GM19324 (cell line): ENCODE measurements around the gene PDE4D.

Experiments
- ATAC-seq: cut with Tn5 transposase; IDR thresholded peaks from one replicate; pipeline ENCODE4 v1.9.1; 2021; ENCODE audit warnings: mild to moderate bottlenecking, moderate library complexity; ENCODE audit not compliant: unreplicated experiment, low FRiP score

Gene PDE4D

GRCh38 chr5:59354274-59354673, 539.3 kb downstream of the PDE4D start:
- ATAC-seq, result no peak

DNA sequence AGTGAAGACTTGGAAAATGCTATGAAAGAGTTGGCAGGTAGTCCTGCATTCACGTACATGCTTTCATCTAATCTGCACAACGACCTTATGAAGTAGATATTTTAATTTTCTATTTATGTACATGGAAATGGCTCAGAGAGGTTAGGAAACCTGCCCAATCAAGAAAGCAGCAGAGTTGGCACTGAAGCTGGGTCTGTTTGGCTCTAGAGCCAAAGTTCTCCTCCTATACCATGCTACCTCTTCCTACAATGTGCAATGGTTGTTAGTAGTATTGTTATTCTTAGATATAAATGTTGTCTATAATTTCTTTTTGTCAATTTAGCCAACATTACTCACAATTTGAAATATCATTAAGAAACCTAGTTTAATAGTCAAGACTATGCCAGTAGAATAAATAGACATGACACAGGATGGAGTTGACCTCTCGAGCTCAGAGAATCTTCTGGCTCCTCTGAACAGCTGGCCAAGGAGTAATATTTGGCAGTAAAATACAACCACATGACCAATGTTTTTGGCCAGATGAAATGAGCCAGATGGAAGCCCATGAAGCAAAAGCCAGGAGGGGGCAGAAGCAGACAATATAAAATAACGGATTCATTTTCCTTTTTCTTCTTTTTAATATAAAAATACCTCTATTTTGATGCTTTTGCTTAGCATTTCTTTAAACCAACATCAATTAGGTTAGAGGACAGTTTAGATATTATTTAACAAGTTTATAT, 542.3 kb downstream of the PDE4D start:
- ATAC-seq, result no peak

DNA sequence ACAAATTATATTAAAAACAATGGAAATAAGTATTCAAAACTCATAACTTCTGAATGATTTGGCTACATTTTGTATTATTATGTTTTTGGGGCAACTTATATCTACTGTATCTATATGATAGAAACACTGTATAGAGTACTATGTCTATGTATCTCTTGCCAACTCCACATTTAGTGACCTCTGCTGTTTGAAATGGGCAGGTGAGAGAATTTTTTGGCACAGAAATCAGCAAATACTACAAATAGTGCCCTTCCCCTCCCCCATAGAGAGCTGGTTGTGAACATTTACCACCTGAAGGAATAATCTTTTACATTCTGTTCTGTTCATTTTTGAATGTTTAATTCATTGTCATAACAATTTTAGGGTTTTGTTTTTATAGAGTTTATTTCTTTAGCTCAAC, 545.3 kb downstream of the PDE4D start:
- no peak for ATAC-seq

GRCh38 chr5:59346982-59347381, 546.5 kb downstream of the PDE4D start:
- ATAC-seq, result no peak

DNA sequence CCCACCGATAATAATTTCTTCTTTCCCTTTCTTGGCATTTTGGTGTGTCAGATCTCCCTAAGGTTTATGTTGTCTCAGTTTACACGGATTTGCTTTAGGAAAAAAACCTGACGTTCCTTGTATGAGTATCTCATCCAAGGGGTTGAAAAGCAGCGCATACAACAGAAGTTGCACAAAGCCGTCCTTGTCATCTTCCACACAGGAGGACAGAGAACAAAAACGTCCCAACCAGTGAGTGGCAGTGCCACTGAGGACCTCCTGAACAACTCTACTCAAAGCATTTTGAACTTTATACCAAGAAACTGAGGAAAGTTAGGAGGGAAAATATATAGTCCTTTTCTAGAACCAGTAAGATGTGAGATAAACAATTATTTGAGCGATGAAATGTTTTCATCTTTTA, 547.0 kb downstream of the PDE4D start:
- ATAC-seq, result no peak

DNA sequence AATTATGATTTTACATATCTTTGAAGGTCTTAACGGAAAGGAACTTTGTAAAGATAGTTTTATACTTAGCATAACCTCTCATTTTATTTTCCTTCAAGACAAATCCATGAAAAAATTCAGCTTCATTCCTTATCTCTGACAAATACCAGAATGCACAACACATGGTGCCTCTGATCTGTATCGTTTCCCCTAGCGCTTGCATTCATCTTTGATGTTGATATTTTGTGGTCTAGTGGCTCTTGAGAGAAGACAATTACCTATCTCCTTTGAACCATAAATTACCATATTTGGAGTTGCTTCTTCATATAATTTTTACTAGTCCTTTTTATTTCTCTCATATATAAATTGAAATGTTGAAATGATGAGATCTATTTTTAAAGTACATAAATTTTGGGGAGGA, 551.3 kb downstream of the PDE4D start:
- ATAC-seq, result no peak

DNA sequence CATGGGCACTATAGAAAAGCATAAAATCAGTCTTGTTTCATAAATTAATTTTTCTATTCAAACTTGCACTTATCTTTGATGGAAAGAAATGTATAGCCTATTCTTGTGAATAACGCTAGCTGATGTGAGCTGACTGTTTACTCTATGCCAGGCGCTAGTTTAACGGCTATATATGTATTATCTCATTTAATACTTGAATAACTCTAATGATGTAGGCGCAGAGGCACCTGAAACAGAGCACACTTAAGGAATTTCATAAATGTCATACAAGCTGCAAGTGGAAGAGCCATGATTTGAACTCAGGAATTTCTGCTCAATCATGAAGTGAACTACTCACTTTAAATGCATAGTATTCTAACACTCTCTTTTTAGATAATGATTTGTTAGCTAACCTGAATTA, 551.8 kb downstream of the PDE4D start:
- no peak for ATAC-seq

GRCh38 chr5:59341155-59341554, 552.4 kb downstream of the PDE4D start:
- ATAC-seq, result no peak

GRCh38 chr5:59340637-59341036, 552.9 kb downstream of the PDE4D start:
- no peak for ATAC-seq

- no peak for ATAC-seq
Measured at GRCh38 chr5:59337240-59337639, 556.3 kb downstream of the PDE4D start.

DNA sequence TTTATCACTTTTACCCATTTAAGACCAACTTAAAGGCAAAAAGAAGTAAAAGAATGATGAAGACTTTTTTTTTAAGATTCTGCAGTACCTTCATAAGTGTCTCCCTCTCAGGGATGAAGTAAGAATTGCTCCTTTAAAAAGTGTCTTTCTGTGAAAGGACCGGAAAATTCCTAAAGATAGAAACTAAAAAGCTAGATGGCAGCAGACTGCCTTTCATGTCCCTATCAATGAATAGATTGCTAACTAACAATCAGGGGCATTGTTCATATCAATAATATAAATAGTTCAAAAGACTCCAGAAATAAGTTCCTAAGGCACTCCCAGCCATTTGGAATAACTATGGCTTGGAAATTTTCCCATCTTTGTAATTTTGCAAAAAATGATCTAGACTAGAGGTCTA, 558.0 kb downstream of the PDE4D start:
- ATAC-seq, result no peak

DNA sequence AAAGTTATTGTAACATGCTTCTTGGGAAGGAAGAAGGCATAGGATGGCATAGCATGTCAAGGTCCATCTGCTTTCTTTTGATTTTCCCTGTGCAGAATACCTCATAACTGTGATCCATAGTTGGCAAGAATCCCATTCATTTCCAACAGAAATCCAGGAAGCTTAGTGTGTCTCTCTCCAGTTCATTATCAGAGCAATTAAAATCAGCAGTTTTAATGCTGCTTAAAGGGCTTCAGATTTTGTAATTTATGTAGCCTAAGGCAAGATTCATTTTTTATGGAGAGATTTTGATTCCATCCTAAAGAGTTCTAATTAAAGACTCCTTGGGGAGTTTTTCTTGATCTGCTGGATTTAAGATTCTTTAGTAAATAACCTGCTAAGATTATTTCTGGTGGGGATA, 560.1 kb downstream of the PDE4D start:
- no peak for ATAC-seq

DNA sequence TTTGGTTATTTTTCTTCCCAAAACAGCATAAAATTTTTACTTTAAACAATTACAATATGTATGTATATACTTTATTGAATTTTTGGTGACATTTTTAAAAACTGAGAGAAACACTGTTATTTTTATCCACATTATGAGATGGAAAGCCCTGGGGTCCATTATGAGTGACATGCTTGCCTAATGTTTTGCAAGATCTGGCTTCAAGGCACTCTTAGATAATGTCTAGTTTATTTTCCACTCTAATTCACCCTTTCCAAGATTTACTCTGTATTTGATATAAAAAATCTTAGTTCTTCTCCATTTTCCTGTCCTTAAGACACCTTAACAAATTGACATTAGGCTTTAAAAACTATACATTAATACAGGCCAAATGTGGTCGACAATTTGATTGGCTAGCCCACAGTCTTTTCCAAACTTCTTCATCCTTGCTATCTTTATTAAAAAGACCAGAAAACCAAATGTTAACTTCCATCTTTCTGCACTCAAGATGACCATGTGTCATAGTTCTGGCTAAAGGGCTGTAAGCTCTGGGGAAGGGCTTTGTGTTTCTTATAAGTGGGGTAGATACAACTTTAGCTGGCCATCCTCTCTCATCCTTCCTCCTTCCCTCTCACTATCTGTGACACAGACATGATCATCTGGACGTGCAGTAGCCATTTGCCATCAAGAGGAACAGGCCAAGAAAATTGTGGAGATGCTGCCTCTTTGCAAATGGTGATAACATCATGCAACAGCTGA, 561.1 kb downstream of the PDE4D start:
- no peak for ATAC-seq

GRCh38 chr5:59330680-59331079, 562.8 kb downstream of the PDE4D start:
- ATAC-seq, result no peak

- no peak for ATAC-seq
Measured at GRCh38 chr5:59328709-59329296, 564.7 kb downstream of the PDE4D start.

DNA sequence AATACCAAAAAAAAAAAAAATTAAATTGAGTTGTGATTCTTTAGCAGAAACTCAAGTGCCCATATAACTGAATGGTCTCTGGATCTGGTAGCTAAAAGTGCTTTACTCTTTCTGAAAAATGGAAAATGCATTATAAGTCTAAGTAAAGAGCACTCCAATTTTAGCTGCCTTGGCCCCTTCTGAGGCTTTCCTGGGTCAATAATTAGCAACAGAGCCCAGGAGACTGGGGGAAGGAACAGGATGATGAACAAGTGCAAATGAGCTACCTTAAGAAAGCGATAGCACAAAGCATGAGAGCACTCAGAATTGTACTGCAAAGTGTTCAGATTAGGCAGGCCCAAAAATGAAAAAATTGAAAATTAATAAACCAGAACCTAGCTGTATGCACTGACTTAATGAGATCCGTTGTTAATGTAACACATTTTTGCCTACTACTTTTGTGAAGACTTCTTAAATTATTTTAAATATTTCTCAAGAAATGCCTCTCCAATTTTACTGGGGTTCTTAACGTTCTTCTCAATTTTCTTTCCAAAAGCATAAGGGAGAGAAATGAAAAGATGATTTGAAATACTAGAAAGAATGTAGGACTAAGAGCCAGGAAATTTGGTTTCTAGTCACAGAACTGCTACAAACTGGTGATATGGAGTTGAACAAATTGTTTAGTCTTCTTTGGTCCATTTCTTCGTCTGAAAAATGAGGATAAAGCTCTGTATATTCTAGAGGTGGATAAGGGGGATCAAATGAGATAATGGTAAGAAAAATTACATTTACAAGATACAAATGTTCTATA, 566.1 kb downstream of the PDE4D start:
- ATAC-seq, result no peak

DNA sequence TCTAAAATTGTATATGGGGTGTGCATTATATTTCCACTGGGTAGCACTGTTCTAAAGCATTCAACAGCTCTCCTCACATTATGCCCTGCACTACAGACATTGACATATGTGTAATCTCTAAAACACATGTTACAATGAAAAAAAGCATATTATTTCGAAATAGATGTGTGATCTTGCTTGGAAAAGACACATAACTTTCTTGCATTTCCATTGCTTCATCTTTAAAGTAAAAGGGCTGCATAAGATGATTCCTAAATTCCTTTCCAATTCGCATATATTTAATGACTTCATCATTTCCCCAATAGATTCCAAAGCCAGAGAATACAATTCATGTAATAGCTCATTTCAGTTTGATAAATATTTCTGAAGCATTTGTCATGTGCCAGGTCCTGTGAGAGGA, 566.9 kb downstream of the PDE4D start:
- ATAC-seq, result no peak

GRCh38 chr5:59325070-59325469, 568.5 kb downstream of the PDE4D start:
- ATAC-seq, result no peak

DNA sequence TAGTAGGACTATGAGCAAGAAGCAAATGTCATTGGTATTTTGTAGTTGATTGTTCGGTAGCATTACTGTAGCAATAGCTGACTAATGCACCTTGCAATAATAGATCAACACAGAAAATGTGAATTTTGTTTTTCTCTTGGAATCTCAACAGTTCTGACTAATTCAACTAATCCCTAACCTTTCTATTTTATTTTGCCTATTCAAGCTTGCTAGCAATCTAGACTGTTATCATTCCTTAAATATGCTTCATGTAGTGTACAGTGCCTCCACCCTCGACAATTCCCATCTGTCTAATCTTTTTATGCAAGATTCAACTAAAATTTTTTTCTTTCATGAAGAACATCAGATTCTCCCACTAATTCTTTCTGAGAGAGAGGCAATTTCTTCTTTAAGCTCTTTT, 570.6 kb downstream of the PDE4D start:
- no peak for ATAC-seq

DNA sequence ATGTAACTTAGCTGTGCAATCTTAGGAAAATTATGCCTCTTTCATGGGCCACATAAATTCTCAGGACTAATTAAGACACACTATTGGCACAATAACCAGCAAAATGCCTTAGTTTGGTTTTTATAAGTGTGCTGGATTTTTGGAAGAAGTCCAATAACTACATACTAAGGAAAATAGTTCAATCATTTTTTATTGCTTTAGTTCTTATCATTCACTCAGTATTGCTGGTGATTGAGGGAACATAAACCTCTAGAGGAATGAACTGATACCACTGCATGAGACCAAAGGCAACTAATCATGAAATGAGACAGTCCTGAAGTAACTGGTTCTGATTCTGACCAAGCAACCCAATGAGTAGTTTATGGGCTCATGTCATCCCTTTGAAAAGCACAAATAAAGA, 571.5 kb downstream of the PDE4D start:
- ATAC-seq, result no peak

GRCh38 chr5:59321642-59322041, 571.9 kb downstream of the PDE4D start:
- no peak for ATAC-seq
